ENCODE results near the gene PYM1. TPM values are rescaled to one million over a fixed set of nuclear protein-coding genes. Genes with fewer than 3 reads are reported as not detected.

PYM1 gene
- total and polyA plus RNA-seq, 2 of the 13 experiments (the other 11 are each of a cell fraction or from before 2014, with no cell fraction given), result 44.0 to 51.8 TPM

DNA sequence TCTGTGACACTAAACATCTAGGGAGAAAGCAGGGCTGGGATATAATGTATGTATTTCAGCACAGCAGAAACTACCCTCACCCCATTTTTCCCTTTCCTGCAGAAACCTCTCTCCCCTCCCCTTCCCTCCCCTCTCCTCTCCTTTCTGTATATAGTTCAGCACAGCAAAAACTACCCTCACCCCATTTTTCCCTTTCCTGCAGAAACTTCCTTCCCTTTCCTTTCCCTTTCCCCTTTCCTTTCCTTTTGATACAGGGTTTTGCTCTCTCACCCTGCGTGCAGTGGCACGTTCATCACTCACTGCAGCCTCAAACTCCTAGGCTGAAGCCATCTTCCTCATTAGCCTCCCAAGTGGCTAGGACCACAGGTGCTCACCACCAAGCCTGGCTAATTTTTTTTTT, 36.1 kb upstream of the PYM1 start:
- Histone ChIP-seq H3K27me3 (ENCODE audit: control insufficient read depth in 1 of 2, insufficient read depth in 2 of 2, low read length in 2 of 2) (no peaks in the 10 kb centered on the region), H4K20me1 (ENCODE audit: insufficient read depth, low read length) (no peaks in the 10 kb centered on the region), H3K9ac (ENCODE audit: insufficient read depth, low read depth, low read length) (no peak overlapping the region), H3K4me1 (ENCODE audit: insufficient read depth, low read length) (peaks cover 23% of the 10 kb centered on the region), H3K36me3 (replicated peaks in 1 of 2; ENCODE audit: control insufficient read depth in 1 of 2, insufficient read depth in 2 of 2, low read length in 2 of 2) (peaks cover 0 to 11% of the 10 kb centered on the region in 2 experiments; a peak in 3 of 5 replicates), H3K79me2 (ENCODE audit: insufficient read depth, low read length) (peaks cover 15% of the 10 kb centered on the region), H2AFZ (ENCODE audit: low read length) (no peak overlapping the region), H3K9me3 (ENCODE audit: low read length) (no peaks in the 10 kb centered on the region), H3K4me3 (replicated peaks in 1 of 3; ENCODE audit: insufficient read depth in 1 of 3, low read depth in 2 of 3, low read length in 3 of 3) (no peak overlapping the region), H3K4me2 (ENCODE audit: low read depth, low read length) (no peak overlapping the region), H3K27ac (ENCODE audit: extremely low read length, insufficient read depth, low read length) (no peak overlapping the region)
- intact Hi-C loops (cut with micrococcal nuclease; ENCODE audit: unreplicated experiment) (no loop called here), in situ Hi-C loops (cut with HindIII; ENCODE audit: extremely low pct_ligation_motif_present, low pct_unique_long_range_greater_than_20kb) (no loop called here)
- BruUV-seq (replicated peaks), result no TSS peak
- CTCF ChIA-PET (ENCODE audit: low intra/inter-chr PET ratio, low total read pairs), result no interaction called here
- TF ChIP-seq FIP1L1 (IDR thresholded peaks at IDR 0.05; ENCODE audit: borderline replicate concordance, insufficient read depth, low read depth, low read length), result no peak
- FAIRE-seq, result no peak
- no peak for DNase-seq (ENCODE audit: low spot score)
- 69% methylated on average over 2 of the region's 2 CpGs for WGBS (ENCODE audit: low lambda C conversion rate)
- no peak for ATAC-seq
- POLR2A ChIA-PET, result no interaction called here

DNA sequence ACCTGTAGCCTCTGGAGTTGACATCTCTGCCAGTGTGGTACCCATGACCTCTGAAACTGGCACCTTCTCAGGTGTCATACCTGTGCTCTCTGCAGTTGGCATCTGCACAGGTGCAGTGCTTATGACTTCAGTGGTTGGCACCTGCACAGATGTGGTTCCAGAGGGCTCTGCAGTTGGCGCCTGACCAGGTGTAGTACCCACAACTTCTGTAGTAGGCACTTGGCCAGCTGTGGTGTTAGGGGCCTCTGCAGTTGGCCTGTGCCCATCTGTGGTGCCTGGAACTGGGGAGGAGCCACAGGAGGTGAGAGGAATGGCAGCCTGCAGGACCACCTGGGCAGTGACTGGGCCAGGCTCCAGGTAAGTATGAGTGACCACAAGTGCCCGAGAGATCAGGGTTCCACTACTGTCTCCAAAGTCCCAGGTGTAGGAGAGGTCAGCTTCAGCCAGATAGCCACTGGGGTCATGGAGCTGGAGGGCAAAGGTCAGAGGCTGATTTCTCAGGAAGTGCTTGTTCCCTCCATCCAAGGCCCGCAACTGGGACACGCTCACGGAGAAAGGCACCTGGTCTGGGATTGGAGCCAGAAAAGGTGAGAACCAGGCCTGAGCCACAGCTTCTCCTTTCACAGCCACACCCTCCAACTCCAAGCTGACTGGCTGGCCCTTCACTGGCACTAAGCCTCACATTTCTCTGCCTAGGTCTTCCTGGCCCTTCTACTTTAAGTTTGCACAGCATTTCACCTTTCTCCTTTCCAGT, 29.6 kb upstream of the PYM1 start:
- ATAC-seq (peak; percentile 15; the same call in 1 of the 3 replicates), DNase-seq (ENCODE audit: low spot score) (no peak), FAIRE-seq (no peak)
- ChIA-PET POLR2A (interaction anchor here (0.7 to 4.9 kb wide), 2 partner anchors 17 to 27 kb away, joined by 3 to 23 read pairs; partner anchors contain the start of gene RAB5B), CTCF (ENCODE audit: low intra/inter-chr PET ratio, low total read pairs) (no interaction called here)
- WGBS (ENCODE audit: low lambda C conversion rate), result 26% methylated on average over 3 of the region's 5 CpGs
- H3K4me3 ChIP-seq (replicated peaks in 1 of 3; ENCODE audit: insufficient read depth in 1 of 3, low read depth in 2 of 3, low read length in 3 of 3), result no peak overlapping the region; a peak in 1 of 6 replicates
- H3K4me1 ChIP-seq (ENCODE audit: insufficient read depth, low read length), result peaks cover 12% of the 10 kb centered on the region
- intact Hi-C loops (cut with micrococcal nuclease; ENCODE audit: unreplicated experiment), result no loop called here
- no peaks in the 10 kb centered on the region for H3K27me3 ChIP-seq (ENCODE audit: control insufficient read depth in 1 of 2, insufficient read depth in 2 of 2, low read length in 2 of 2)
- no peaks in the 10 kb centered on the region for H3K36me3 ChIP-seq (replicated peaks in 1 of 2; ENCODE audit: control insufficient read depth in 1 of 2, insufficient read depth in 2 of 2, low read length in 2 of 2)
- no peaks in the 10 kb centered on the region for H3K9me3 ChIP-seq (ENCODE audit: low read length)
- no peak overlapping the region for H3K27ac ChIP-seq (ENCODE audit: extremely low read length, insufficient read depth, low read length)
- no peak overlapping the region for H2AFZ ChIP-seq (ENCODE audit: low read length)
- H4K20me1 ChIP-seq (ENCODE audit: insufficient read depth, low read length), result no peaks in the 10 kb centered on the region
- H3K79me2 ChIP-seq (ENCODE audit: insufficient read depth, low read length), result no peaks in the 10 kb centered on the region
- in situ Hi-C loops (cut with HindIII; ENCODE audit: extremely low pct_ligation_motif_present, low pct_unique_long_range_greater_than_20kb), result no loop called here
- no TSS peak for BruUV-seq (replicated peaks)
- H3K9ac ChIP-seq (ENCODE audit: insufficient read depth, low read depth, low read length), result no peak overlapping the region
- H3K4me2 ChIP-seq (ENCODE audit: low read depth, low read length), result peak overlapping the region; percentile 37; the same call in 1 of the 2 replicates
- TF ChIP-seq HNF4A (CRISPR knock-in tag; IDR thresholded peaks at IDR 0.05) (peak; percentile 28; the same call in 1 of the 2 replicates), PRPF4 (IDR thresholded peaks at IDR 0.05; ENCODE audit: low read depth, low read length, poor library complexity, severe bottlenecking) (no peak), NR2C2 (CRISPR knock-in tag; IDR thresholded peaks at IDR 0.05; ENCODE audit: borderline replicate concordance) (peak; percentile 63), ZNF12 (CRISPR knock-in tag; IDR thresholded peaks at IDR 0.05) (no peak), ZNF383 (CRISPR knock-in tag; IDR thresholded peaks at IDR 0.05; ENCODE audit: borderline replicate concordance) (no peak), ADNP (CRISPR knock-in tag; IDR thresholded peaks at IDR 0.05) (no peak), ZFYVE20 (CRISPR knock-in tag; IDR thresholded peaks at IDR 0.05; ENCODE audit: borderline replicate concordance, low read depth) (no peak)
- TF ChIP-seq, protein P1, sequence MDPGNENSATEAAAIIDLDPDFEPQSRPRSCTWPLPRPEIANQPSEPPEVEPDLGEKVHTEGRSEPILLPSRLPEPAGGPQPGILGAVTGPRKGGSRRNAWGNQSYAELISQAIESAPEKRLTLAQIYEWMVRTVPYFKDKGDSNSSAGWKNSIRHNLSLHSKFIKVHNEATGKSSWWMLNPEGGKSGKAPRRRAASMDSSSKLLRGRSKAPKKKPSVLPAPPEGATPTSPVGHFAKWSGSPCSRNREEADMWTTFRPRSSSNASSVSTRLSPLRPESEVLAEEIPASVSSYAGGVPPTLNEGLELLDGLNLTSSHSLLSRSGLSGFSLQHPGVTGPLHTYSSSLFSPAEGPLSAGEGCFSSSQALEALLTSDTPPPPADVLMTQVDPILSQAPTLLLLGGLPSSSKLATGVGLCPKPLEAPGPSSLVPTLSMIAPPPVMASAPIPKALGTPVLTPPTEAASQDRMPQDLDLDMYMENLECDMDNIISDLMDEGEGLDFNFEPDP (CRISPR knock-in tag; conservative IDR thresholded peaks at IDR 0.05), result no peak

All from HepG2 (cell line).